ENCODE results near the gene ZNF862. TPM values are rescaled to one million over a fixed set of nuclear protein-coding genes. Genes with fewer than 3 reads are reported as not detected.

The ZNF862 gene
- total and polyA plus RNA-seq, 2 of the 13 experiments (the other 11 are each of a cell fraction or from before 2014, with no cell fraction given) = 0.89 to 2.0 TPM

GRCh38 chr7:149878523-149878921 lies 40.3 kb downstream of the ZNF862 start:
- H2AFZ ChIP-seq (ENCODE audit: low read length) = no peak overlapping the region
- no peak overlapping the region for H3K4me2 ChIP-seq (ENCODE audit: low read depth, low read length)
- no peak overlapping the region for H3K4me3 ChIP-seq (replicated peaks in 1 of 3; ENCODE audit: insufficient read depth in 1 of 3, low read depth in 2 of 3, low read length in 3 of 3)
- in situ Hi-C loops (cut with HindIII; ENCODE audit: extremely low pct_ligation_motif_present, low pct_unique_long_range_greater_than_20kb) = no loop called here
- H3K27ac ChIP-seq (ENCODE audit: extremely low read length, insufficient read depth, low read length) = no peak overlapping the region
- no peak for ATAC-seq
- BruUV-seq (replicated peaks) = no TSS peak
- H3K36me3 ChIP-seq (replicated peaks in 1 of 2; ENCODE audit: control insufficient read depth in 1 of 2, insufficient read depth in 2 of 2, low read length in 2 of 2) = peaks cover 3 to 24% of the 10 kb centered on the region in 2 experiments; a peak in 3 of 5 replicates
- H3K4me1 ChIP-seq (ENCODE audit: insufficient read depth, low read length) = peaks cover 34% of the 10 kb centered on the region
- TF ChIP-seq ZSCAN20 (CRISPR knock-in tag; IDR thresholded peaks at IDR 0.05; ENCODE audit: borderline replicate concordance) (no peak), TMF1 (CRISPR knock-in tag; IDR thresholded peaks at IDR 0.05; ENCODE audit: low read depth) (no peak), ZNF282 (IDR thresholded peaks at IDR 0.05; ENCODE audit: partially characterized antibody) (no peak), SIX1 (CRISPR knock-in tag; IDR thresholded peaks at IDR 0.05; ENCODE audit: borderline replicate concordance) (no peak), U2AF1 (optimal IDR thresholded peaks at IDR 0.05; ENCODE audit: low read depth, low read length) (no peak), ETS1 (CRISPR knock-in tag; IDR thresholded peaks at IDR 0.05) (no peak), POGK (CRISPR knock-in tag; conservative IDR thresholded peaks at IDR 0.05) (no peak), ZNF431 (CRISPR knock-in tag; IDR thresholded peaks at IDR 0.05; ENCODE audit: borderline replicate concordance, low read depth) (no peak)
- TF ChIP-seq, protein P1, sequence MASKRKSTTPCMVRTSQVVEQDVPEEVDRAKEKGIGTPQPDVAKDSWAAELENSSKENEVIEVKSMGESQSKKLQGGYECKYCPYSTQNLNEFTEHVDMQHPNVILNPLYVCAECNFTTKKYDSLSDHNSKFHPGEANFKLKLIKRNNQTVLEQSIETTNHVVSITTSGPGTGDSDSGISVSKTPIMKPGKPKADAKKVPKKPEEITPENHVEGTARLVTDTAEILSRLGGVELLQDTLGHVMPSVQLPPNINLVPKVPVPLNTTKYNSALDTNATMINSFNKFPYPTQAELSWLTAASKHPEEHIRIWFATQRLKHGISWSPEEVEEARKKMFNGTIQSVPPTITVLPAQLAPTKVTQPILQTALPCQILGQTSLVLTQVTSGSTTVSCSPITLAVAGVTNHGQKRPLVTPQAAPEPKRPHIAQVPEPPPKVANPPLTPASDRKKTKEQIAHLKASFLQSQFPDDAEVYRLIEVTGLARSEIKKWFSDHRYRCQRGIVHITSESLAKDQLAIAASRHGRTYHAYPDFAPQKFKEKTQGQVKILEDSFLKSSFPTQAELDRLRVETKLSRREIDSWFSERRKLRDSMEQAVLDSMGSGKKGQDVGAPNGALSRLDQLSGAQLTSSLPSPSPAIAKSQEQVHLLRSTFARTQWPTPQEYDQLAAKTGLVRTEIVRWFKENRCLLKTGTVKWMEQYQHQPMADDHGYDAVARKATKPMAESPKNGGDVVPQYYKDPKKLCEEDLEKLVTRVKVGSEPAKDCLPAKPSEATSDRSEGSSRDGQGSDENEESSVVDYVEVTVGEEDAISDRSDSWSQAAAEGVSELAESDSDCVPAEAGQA (IDR thresholded peaks at IDR 0.05; ENCODE audit: low read depth) = no peak
- TF ChIP-seq, protein P1 (CRISPR knock-in tag; IDR thresholded peaks at IDR 0.05; ENCODE audit: borderline replicate concordance) = no peak
- TF ChIP-seq, protein P2, sequence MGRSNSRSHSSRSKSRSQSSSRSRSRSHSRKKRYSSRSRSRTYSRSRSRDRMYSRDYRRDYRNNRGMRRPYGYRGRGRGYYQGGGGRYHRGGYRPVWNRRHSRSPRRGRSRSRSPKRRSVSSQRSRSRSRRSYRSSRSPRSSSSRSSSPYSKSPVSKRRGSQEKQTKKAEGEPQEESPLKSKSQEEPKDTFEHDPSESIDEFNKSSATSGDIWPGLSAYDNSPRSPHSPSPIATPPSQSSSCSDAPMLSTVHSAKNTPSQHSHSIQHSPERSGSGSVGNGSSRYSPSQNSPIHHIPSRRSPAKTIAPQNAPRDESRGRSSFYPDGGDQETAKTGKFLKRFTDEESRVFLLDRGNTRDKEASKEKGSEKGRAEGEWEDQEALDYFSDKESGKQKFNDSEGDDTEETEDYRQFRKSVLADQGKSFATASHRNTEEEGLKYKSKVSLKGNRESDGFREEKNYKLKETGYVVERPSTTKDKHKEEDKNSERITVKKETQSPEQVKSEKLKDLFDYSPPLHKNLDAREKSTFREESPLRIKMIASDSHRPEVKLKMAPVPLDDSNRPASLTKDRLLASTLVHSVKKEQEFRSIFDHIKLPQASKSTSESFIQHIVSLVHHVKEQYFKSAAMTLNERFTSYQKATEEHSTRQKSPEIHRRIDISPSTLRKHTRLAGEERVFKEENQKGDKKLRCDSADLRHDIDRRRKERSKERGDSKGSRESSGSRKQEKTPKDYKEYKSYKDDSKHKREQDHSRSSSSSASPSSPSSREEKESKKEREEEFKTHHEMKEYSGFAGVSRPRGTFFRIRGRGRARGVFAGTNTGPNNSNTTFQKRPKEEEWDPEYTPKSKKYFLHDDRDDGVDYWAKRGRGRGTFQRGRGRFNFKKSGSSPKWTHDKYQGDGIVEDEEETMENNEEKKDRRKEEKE (IDR thresholded peaks at IDR 0.05) = no peak
- no peak for DNase-seq (ENCODE audit: low spot score)
- H4K20me1 ChIP-seq (ENCODE audit: insufficient read depth, low read length) = no peaks in the 10 kb centered on the region
- intact Hi-C loops (cut with micrococcal nuclease; ENCODE audit: unreplicated experiment) = no loop called here
- 93% methylated on average over 6 of the region's 13 CpGs for WGBS (ENCODE audit: low lambda C conversion rate)
- FAIRE-seq = no peak
- CTCF ChIA-PET (ENCODE audit: low intra/inter-chr PET ratio, low total read pairs) = no interaction called here
- peaks cover 8% of the 10 kb centered on the region for H3K79me2 ChIP-seq (ENCODE audit: insufficient read depth, low read length)
- H3K9ac ChIP-seq (ENCODE audit: insufficient read depth, low read depth, low read length) = no peak overlapping the region
- POLR2A ChIA-PET = no interaction called here
- no peaks in the 10 kb centered on the region for H3K9me3 ChIP-seq (ENCODE audit: low read length)
- no peaks in the 10 kb centered on the region for H3K27me3 ChIP-seq (ENCODE audit: control insufficient read depth in 1 of 2, insufficient read depth in 2 of 2, low read length in 2 of 2)
